ENCODE results near the gene ARPC1A. TPM values are rescaled to one million over a fixed set of nuclear protein-coding genes. Genes with fewer than 3 reads are reported as not detected.

Gene ARPC1A
- total and polyA plus RNA-seq, 2 of the 8 experiments (the other 6 are each of a cell fraction or from before 2014, with no cell fraction given) = 123 to 155 TPM

- no peak for TF ChIP-seq CHD7 (IDR thresholded peaks at IDR 0.05; ENCODE audit: insufficient replicate concordance, low read length)
- no peak for TF ChIP-seq SRF (IDR thresholded peaks at IDR 0.05; ENCODE audit: low read depth, low read length)
- TF ChIP-seq BRCA1 (IDR thresholded peaks at IDR 0.05; ENCODE audit: low read depth, low read length) = no peak
- no peak for TF ChIP-seq TCF12 (IDR thresholded peaks at IDR 0.05; ENCODE audit: low read depth, low read length)
- TF ChIP-seq HDAC6 (IDR thresholded peaks at IDR 0.05; ENCODE audit: low read depth, low read length) = no peak
- TF ChIP-seq HDAC2 (IDR thresholded peaks at IDR 0.05; ENCODE audit: borderline replicate concordance in 1 of 2, low read depth in 2 of 2, low read length in 2 of 2) = no peak
- TF ChIP-seq MAFK (IDR thresholded peaks at IDR 0.05; ENCODE audit: low read depth, low read length) = no peak
- TF ChIP-seq POU5F1 (IDR thresholded peaks at IDR 0.05; ENCODE audit: low read depth, low read length) = no peak
- no peak for TF ChIP-seq KDM5A (IDR thresholded peaks at IDR 0.05; ENCODE audit: low read length)
- no peak for TF ChIP-seq SUZ12 (IDR thresholded peaks at IDR 0.05; ENCODE audit: low read length)
Observed at GRCh38 chr7:99392046-99392445, 66.3 kb downstream of the ARPC1A start (continued).
